Kidney (tissue), 22 donors: Measurements from ENCODE around the gene DAPL1. TPM values are rescaled to one million over a fixed set of nuclear protein-coding genes. Genes with fewer than 3 reads are reported as not detected.

Source experiments
- DNase-seq, 5 donors: peaks; one replicate each; pipeline ENCODE4 v3.0.0-alpha.2; 2013 to 2020
- FAIRE-seq: peaks from 2 replicates; lab custom pipeline; 2012; peaks lifted over from hg19 to GRCh38; lab: Jason Lieb, UNC
- H3K27ac ChIP-seq, 2 donors: one replicate each; pipeline ENCODE4 v1.7.0; 2013; ENCODE audit warnings: low read depth in 2 of 2, low read length in 2 of 2, inconsistent platforms in 1 of 2
- H3K27me3 ChIP-seq: one replicate; pipeline ENCODE4 v1.7.1; 2013; ENCODE audit warnings: low read length, inconsistent platforms; ENCODE audit not compliant: control insufficient read depth, insufficient read depth
- H3K36me3 ChIP-seq, 3 donors: one replicate each; pipeline versions ENCODE4 v1.7.0 to v1.7.1; 2013; ENCODE audit warnings: low read length in 3 of 3, control low read depth in 1 of 3, inconsistent platforms in 1 of 3; ENCODE audit not compliant: insufficient read depth in 3 of 3, control insufficient read depth in 2 of 3
- H3K4me1 ChIP-seq, 3 donors: one replicate each; pipeline versions ENCODE4 v1.7.0 to v1.7.1; 2013; ENCODE audit warnings: low read length in 3 of 3, inconsistent platforms in 1 of 3, low read depth in 1 of 3; ENCODE audit not compliant: control insufficient read depth in 2 of 3, insufficient read depth in 2 of 3
- H3K4me3 ChIP-seq, 3 donors: one replicate each; pipeline versions ENCODE4 v1.7.0 to v1.8.1; 2013; ENCODE audit warnings: low read length in 3 of 3, control low read depth in 1 of 3, inconsistent platforms in 1 of 3
- H3K9ac ChIP-seq, 3 donors: one replicate each; pipeline versions ENCODE4 v1.7.0 to v1.7.1; 2013; ENCODE audit warnings: low read length in 3 of 3, control low read depth in 1 of 3, inconsistent platforms in 1 of 3
- H3K9me3 ChIP-seq, 3 donors: one replicate each; pipeline versions ENCODE4 v1.7.0 to v1.7.1; 2013; ENCODE audit warnings: low read length in 3 of 3, control low read depth in 1 of 3, inconsistent platforms in 1 of 3; ENCODE audit not compliant: control insufficient read depth in 2 of 3, insufficient read depth in 1 of 3
- intact Hi-C: fragments of 100-400 bp; cut with DNase I; formaldehyde crosslinking; loops from one replicate; pipeline ENCODE4 v1.11.1; 2022
- long read RNA-seq, 10 donors: library from polyadenylated mRNA in 1 of 10; unstranded in 1 of 10; transcript quantifications; one replicate each; pipeline ENCODE4 v2.0.0 and lab custom pipeline, GENCODE V29; 2021 to 2026
- polyA plus RNA-seq: library from polyadenylated mRNA; stranded (reverse); fragments of 350-450 nt; fragmentation: Illumina TruSeq; extraction: RNeasy Lipid Tissue Mini Kit (QIAGEN cat#74804); gene quantifications from one replicate; pipeline ENCODE4 v1.2.3, GENCODE V29; 2014; ENCODE audit warnings: low read depth, low replicate concordance; ENCODE audit not compliant: insufficient read depth
- total RNA-seq: library from RNA; stranded (reverse); fragmentation: NEBNext Ultra II Directional; extraction: Animal tissue kit (Norgen Biotek cat#: 25700); gene quantifications from one replicate; pipeline ENCODE4 v1.2.1, GENCODE V29; 2021
- TF ChIP-seq, protein P1 (sequence below): IDR thresholded peaks from 3 replicates; pipeline ENCODE4 v1.5.1; 2012; ENCODE audit warnings: mild to moderate bottlenecking, moderate library complexity, borderline replicate concordance; ENCODE audit not compliant: insufficient read depth; ENCODE audit errors: extremely low read depth
- donor health status: control.
- donor health status: control.
- donor health status: control.
- donor health status: control.
- donor health status: control.
- donor health status: DM: yes; HTN: yes; CAD: no.
- donor health status: Normal renal cell carcinoma (clear cell type).

The DAPL1 gene, protein sequence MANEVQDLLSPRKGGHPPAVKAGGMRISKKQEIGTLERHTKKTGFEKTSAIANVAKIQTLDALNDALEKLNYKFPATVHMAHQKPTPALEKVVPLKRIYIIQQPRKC
- 0.50 TPM for total RNA-seq
- polyA plus RNA-seq, result 3.6 TPM
- long read RNA-seq, donor 1, transcript DAPL1-201 (4 exons, 552 nt), result major isoform, 6 of 6 reads
- long read RNA-seq, donor 1, partial matches to known transcripts, result 0 of 6 reads
- long read RNA-seq, donor 1, other reads (novel, unspliced or antisense), result 0 of 6 reads
- long read RNA-seq, donor 2, transcript DAPL1-201 (4 exons, 552 nt), result major isoform, 14 of 14 reads
- long read RNA-seq, donor 2, partial matches to known transcripts, result 0 of 14 reads
- long read RNA-seq, donor 2, other reads (novel, unspliced or antisense), result 0 of 14 reads
- long read RNA-seq, donor 3, partial matches to known transcripts, result 0 of 4 reads
- long read RNA-seq, donor 3, other reads (novel, unspliced or antisense), result 0 of 4 reads
- long read RNA-seq, donor 4, partial matches to known transcripts, result 0 of 4 reads
- long read RNA-seq, donor 4, other reads (novel, unspliced or antisense), result 0 of 4 reads
- long read RNA-seq, donor 5, result 0 reads
- long read RNA-seq, donor 6, transcript DAPL1-201 (4 exons, 552 nt), result major isoform, 38 of 44 reads
- long read RNA-seq, donor 6, partial matches to known transcripts, result 6 of 44 reads
- long read RNA-seq, donor 6, other reads (novel, unspliced or antisense), result 0 of 44 reads
- long read RNA-seq, donor 7, result 0 reads
- long read RNA-seq, donor 8, transcript DAPL1-201 (4 exons, 552 nt), result major isoform, 14 of 15 reads
- long read RNA-seq, donor 8, partial matches to known transcripts, result 0 of 15 reads
- long read RNA-seq, donor 8, other reads (novel, unspliced or antisense), result 0 of 15 reads
- long read RNA-seq, donor 9, transcript DAPL1-201 (4 exons, 552 nt), result major isoform, 12 of 12 reads
- long read RNA-seq, donor 9, partial matches to known transcripts, result 0 of 12 reads
- long read RNA-seq, donor 9, other reads (novel, unspliced or antisense), result 0 of 12 reads
- long read RNA-seq, donor 10, transcript DAPL1-201 (4 exons, 552 nt), result major isoform, 10 of 10 reads
- long read RNA-seq, donor 10, partial matches to known transcripts, result 0 of 10 reads
- long read RNA-seq, donor 10, other reads (novel, unspliced or antisense), result 0 of 10 reads

DNA sequence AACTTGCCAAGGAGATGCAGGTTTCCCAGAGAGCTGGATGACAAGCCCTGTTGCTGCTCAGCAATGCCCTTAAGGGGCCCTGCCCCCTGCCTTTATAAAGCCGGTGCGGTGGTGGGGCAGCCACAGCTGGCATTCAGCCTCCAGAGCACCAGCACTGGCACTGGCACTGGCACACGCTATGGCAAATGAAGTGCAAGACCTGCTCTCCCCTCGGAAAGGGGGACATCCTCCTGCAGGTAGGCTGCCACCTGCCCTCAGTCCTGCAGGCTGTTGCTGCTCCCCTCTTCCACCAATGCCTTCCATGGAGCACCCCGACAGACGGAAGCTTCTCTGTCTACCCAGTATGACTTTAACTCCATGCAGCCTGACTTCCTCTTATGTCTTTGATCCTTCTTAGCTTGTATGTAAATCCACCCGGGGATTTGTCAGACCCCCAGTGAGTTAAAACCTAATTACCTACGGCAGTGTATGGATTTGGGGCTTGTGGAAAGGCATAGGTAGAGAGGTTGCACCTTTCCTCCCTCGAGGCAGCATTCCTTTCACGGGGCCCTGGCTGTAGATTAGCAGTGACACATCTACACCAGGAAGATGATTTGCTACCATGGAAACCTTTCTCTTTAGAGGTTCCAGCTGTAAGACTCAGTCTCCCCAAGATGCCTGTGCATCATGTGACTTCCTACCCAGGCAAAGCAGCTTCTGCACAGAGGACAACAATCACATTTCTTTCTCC is at the start of gene DAPL1:
Gene DAPL1 (plus strand): TSS at position 123 of the 730 bp plus-strand sequence. CDS start 56 bp downstream, at position 179.
- Histone ChIP-seq H3K27me3 (no peaks in the 10 kb centered on the region), H3K36me3 (no peaks in the 10 kb centered on the region), H3K4me3 (peak within 1 kb of the TSS; percentile 21 to 61 (median 47)), H3K27ac (no peak within 1 kb of the TSS), H3K4me1 (peaks cover 0 to 2% (median 0%) of the 10 kb centered on the region in 3 donors), H3K9ac (peak within 1 kb of the TSS in 1 of 3 donors; percentile 12), H3K9me3 (no peaks in the 10 kb centered on the region)
- no peak for FAIRE-seq
- DNase-seq, result peak in 4 of 5 donors; percentile 41 to 72 (median 64)
- intact Hi-C loops, result no loop called here
- TF ChIP-seq, protein P1, sequence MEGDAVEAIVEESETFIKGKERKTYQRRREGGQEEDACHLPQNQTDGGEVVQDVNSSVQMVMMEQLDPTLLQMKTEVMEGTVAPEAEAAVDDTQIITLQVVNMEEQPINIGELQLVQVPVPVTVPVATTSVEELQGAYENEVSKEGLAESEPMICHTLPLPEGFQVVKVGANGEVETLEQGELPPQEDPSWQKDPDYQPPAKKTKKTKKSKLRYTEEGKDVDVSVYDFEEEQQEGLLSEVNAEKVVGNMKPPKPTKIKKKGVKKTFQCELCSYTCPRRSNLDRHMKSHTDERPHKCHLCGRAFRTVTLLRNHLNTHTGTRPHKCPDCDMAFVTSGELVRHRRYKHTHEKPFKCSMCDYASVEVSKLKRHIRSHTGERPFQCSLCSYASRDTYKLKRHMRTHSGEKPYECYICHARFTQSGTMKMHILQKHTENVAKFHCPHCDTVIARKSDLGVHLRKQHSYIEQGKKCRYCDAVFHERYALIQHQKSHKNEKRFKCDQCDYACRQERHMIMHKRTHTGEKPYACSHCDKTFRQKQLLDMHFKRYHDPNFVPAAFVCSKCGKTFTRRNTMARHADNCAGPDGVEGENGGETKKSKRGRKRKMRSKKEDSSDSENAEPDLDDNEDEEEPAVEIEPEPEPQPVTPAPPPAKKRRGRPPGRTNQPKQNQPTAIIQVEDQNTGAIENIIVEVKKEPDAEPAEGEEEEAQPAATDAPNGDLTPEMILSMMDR, result no peak

DNA sequence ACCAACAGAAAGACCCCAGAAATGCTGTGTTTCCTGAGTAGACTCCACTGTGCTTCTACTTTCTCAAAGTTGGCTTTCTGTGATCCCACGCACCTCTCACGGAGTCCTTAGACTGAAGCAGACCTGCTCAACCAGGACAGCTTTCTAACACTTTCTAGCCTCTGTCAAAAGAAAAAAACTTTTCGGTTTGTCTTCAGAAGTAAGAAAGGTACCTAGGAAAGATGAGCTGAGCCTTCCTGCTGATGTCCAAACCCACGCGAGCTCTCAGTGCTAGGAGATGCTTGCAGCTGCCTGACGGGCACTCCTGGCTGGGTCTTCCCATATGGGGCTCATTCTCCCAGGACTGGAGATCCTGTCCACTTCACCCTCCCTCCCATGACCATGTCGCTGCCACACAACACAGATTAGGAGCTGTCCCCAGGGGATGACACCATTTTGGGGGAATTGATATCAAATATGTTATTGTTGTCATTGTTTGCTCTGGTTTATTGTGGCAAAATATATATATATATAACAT is 49.2 kb upstream of the DAPL1 start:
- Histone ChIP-seq H3K4me3 (no peak overlapping the region), H3K4me1 (peaks cover 0 to 12% (median 7%) of the 10 kb centered on the region in 3 donors), H3K27me3 (no peaks in the 10 kb centered on the region), H3K36me3 (no peaks in the 10 kb centered on the region), H3K9me3 (no peaks in the 10 kb centered on the region), H3K27ac (no peak overlapping the region), H3K9ac (no peak overlapping the region)
- FAIRE-seq (no peak), DNase-seq (no peak)
- intact Hi-C loops, result loop anchor here (10.0 kb wide), 1 partner anchor 281 kb away; no protein-coding TSS in a partner anchor
- TF ChIP-seq, protein P1, result no peak

DNA sequence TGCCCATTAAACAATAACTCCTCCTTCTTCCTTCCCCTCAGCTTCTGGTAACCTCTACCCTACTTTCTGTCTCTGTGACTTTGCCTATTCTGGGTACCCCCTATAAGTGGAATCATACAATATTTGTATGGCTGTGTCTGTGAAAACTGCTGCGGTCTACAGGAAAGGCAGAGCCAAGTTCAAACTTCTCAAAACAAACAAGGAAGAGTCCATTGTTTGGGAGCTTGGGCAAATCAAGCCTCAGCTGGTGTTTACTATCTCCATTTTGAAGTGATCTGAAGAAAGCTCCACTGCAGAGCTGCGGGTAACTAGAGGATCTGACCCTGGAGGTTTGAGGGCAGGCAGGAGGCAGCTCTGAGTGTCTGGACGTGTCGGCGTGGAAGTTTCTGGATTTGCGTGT is 48.6 kb upstream of the DAPL1 start:
- intact Hi-C loops, result loop anchor here (10.0 kb wide), 1 partner anchor 282 kb away; no protein-coding TSS in a partner anchor
- no peak for DNase-seq
- Histone ChIP-seq H3K9me3 (no peaks in the 10 kb centered on the region), H3K9ac (no peak overlapping the region), H3K36me3 (no peaks in the 10 kb centered on the region), H3K27ac (no peak overlapping the region), H3K27me3 (no peaks in the 10 kb centered on the region), H3K4me1 (peaks cover 0 to 12% (median 7%) of the 10 kb centered on the region in 3 donors), H3K4me3 (no peak overlapping the region)
- TF ChIP-seq, protein P1, result no peak
- FAIRE-seq, result no peak
